ENCODE data around the gene SLC4A8. TPM values are rescaled to one million over a fixed set of nuclear protein-coding genes. Genes with fewer than 3 reads are reported as not detected.
"Not testable (repeated sequence)": the region's sequence is repeated elsewhere in the genome, so short reads cannot be mapped to it uniquely, and the experiment has no call there.

SLC4A8 gene
- total RNA-seq, 1 donor from 2014 or later: 1.9 TPM

- no peak for DNase-seq
Measured at GRCh38 chr12:51430196-51430895, 5.7 kb downstream of the SLC4A8 start.

GRCh38 chr12:51432921-51433320 lies 8.3 kb downstream of the SLC4A8 start:
- no peak for DNase-seq

GRCh38 chr12:51434305-51434704 lies 9.7 kb downstream of the SLC4A8 start:
- DNase-seq: no peak

- no peak for DNase-seq
Measured at GRCh38 chr12:51437431-51437830, 12.8 kb downstream of the SLC4A8 start.

GRCh38 chr12:51439330-51439729 lies 14.7 kb downstream of the SLC4A8 start:
- no peak for DNase-seq

GRCh38 chr12:51441583-51441982 lies 17.0 kb downstream of the SLC4A8 start:
- DNase-seq: no peak

- DNase-seq: no peak
Measured at GRCh38 chr12:51442324-51442723, 17.7 kb downstream of the SLC4A8 start.

GRCh38 chr12:51443573-51443972 lies 18.9 kb downstream of the SLC4A8 start:
- no peak for DNase-seq

- DNase-seq: no peak
Measured at GRCh38 chr12:51448618-51449256, 24.1 kb downstream of the SLC4A8 start.

- DNase-seq: no peak
Measured at GRCh38 chr12:51449580-51450246, 25.1 kb downstream of the SLC4A8 start.

- no peak for DNase-seq
Measured at GRCh38 chr12:51450333-51450732, 25.7 kb downstream of the SLC4A8 start.

GRCh38 chr12:51450806-51451205 lies 26.2 kb downstream of the SLC4A8 start:
- DNase-seq: no peak

- DNase-seq: not testable (repeated sequence)
Measured at GRCh38 chr12:51454016-51454415, 29.4 kb downstream of the SLC4A8 start.

GRCh38 chr12:51455050-51455449 lies 30.4 kb downstream of the SLC4A8 start:
- DNase-seq: not testable (repeated sequence)

- DNase-seq: no peak
Measured at GRCh38 chr12:51458635-51459034, 34.0 kb downstream of the SLC4A8 start.

GRCh38 chr12:51460519-51460918 lies 35.9 kb downstream of the SLC4A8 start:
- no peak for DNase-seq

- no peak for DNase-seq
Measured at GRCh38 chr12:51465491-51465890, 40.9 kb downstream of the SLC4A8 start.

- no peak for DNase-seq
Measured at GRCh38 chr12:51470116-51470515, 45.5 kb downstream of the SLC4A8 start.

GRCh38 chr12:51471111-51471864 lies 46.7 kb downstream of the SLC4A8 start:
- DNase-seq: no peak

- no peak for DNase-seq
Measured at GRCh38 chr12:51472984-51473383, 48.4 kb downstream of the SLC4A8 start.

GRCh38 chr12:51473947-51474346 lies 49.3 kb downstream of the SLC4A8 start:
- no peak for DNase-seq

- no peak for DNase-seq
Measured at GRCh38 chr12:51475543-51475942, 50.9 kb downstream of the SLC4A8 start.

GRCh38 chr12:51480978-51481377 lies 56.3 kb downstream of the SLC4A8 start:
- no peak for DNase-seq
